T-helper 2 cell treated with Interferon-gamma antibody and Interleukin-4, amounts not matched to agents 5 μg/mL and 100 μg/mL, for 36 hours (primary cell): ENCODE results near the gene PHACTR2.

Source experiments
- DNase-seq: peaks from one replicate; pipeline ENCODE4 v3.0.0; 2021; ENCODE audit warnings: low spot score
- H3K27ac Mint-ChIP-seq: one replicate; pipeline ENCODE4 v1.8.0; 2021; ENCODE audit warnings: mild to moderate bottlenecking, mixed read lengths
- H3K27me3 Mint-ChIP-seq: one replicate; pipeline ENCODE4 v1.8.0; 2021; ENCODE audit warnings: low read depth, mixed read lengths
- H3K36me3 Mint-ChIP-seq: one replicate; pipeline ENCODE4 v1.8.0; 2021; ENCODE audit warnings: low read depth, mixed read lengths
- H3K4me1 Mint-ChIP-seq: one replicate; pipeline ENCODE4 v1.8.0; 2021; ENCODE audit warnings: low read depth, mixed read lengths
- H3K4me3 Mint-ChIP-seq: one replicate; pipeline ENCODE4 v1.8.0; 2022; ENCODE audit warnings: mild to moderate bottlenecking, moderate library complexity, mixed read lengths
- H3K9me3 Mint-ChIP-seq: one replicate; pipeline ENCODE4 v1.8.0; 2021; ENCODE audit warnings: mixed read lengths

PHACTR2 gene

GRCh38 chr6:143880412-143880811 is 202.6 kb downstream of the PHACTR2 start:
- Mint-ChIP-seq H3K27ac (no peak overlapping the region), H3K9me3 (peaks cover 12% of the 10 kb centered on the region), H3K4me1 (peaks cover 5% of the 10 kb centered on the region), H3K4me3 (no peak overlapping the region), H3K27me3 (peaks cover 3% of the 10 kb centered on the region), H3K36me3 (peaks cover 3% of the 10 kb centered on the region)
- no peak for DNase-seq
